Thyroid gland (tissue), 4 donors: ENCODE results near the gene EIF6.

Experiments
- POLR2A ChIP-seq, 2 donors: fragments of 450-650 bp; IDR thresholded peaks; one replicate each; pipeline ENCODE4 v1.6.1; 2017; ENCODE audit warnings: antibody characterized with exemption in 2 of 2, mild to moderate bottlenecking in 2 of 2, moderate library complexity in 1 of 2
- TF ChIP-seq, protein P1 (sequence below), 6 experiments: fragments of 200-600 bp in 3 of 6; fragments of 450-650 bp in 3 of 6; sonication (generic) in 3 of 6; IDR thresholded peaks; one replicate each; pipeline ENCODE4 v1.5.1; 2016 to 2019; ENCODE audit warnings: antibody characterized with exemption in 6 of 6, mild to moderate bottlenecking in 2 of 6, inconsistent platforms in 1 of 6, moderate library complexity in 1 of 6

DNA sequence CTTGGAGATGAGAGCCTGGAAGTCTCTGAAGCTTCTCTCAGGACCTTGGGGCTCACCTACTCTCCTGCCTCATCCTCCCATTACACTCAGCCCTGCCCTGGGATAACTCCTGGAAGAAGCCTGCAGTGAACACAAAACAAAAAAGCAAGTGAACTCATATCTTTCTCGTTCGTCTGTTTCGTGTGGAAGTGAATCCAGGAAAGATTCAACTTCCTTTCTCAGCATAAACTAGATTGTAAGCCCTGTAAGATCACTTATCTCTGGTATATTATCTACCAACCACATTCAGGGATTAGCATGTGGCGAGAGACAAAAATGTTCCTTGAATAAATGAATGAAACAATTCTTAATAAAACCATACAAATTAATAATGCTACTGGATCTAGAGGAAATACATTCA is 44.1 kb upstream of the EIF6 start:
- TF ChIP-seq, protein P1, sequence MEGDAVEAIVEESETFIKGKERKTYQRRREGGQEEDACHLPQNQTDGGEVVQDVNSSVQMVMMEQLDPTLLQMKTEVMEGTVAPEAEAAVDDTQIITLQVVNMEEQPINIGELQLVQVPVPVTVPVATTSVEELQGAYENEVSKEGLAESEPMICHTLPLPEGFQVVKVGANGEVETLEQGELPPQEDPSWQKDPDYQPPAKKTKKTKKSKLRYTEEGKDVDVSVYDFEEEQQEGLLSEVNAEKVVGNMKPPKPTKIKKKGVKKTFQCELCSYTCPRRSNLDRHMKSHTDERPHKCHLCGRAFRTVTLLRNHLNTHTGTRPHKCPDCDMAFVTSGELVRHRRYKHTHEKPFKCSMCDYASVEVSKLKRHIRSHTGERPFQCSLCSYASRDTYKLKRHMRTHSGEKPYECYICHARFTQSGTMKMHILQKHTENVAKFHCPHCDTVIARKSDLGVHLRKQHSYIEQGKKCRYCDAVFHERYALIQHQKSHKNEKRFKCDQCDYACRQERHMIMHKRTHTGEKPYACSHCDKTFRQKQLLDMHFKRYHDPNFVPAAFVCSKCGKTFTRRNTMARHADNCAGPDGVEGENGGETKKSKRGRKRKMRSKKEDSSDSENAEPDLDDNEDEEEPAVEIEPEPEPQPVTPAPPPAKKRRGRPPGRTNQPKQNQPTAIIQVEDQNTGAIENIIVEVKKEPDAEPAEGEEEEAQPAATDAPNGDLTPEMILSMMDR (IDR thresholded peaks at IDR 0.05): no peak
- TF ChIP-seq POLR2A (IDR thresholded peaks at IDR 0.05): no peak
